Measurements from ENCODE around the gene OR8H1.

- TF ChIP-seq CTCF (IDR thresholded peaks at IDR 0.05) (no peak), POLR2A (IDR thresholded peaks at IDR 0.05) (no peak)
These were observed 21.0 kb downstream of the OR8H1 start for GRCh38 chr11:56271092-56271491.

Measured in lower leg skin (tissue), 3 donors.